ENCODE results near the gene PRMT5.
"Not testable (repeated sequence)": the region's sequence is repeated elsewhere in the genome, so short reads cannot be mapped to it uniquely, and the experiment has no call there.

The PRMT5 gene

DNA sequence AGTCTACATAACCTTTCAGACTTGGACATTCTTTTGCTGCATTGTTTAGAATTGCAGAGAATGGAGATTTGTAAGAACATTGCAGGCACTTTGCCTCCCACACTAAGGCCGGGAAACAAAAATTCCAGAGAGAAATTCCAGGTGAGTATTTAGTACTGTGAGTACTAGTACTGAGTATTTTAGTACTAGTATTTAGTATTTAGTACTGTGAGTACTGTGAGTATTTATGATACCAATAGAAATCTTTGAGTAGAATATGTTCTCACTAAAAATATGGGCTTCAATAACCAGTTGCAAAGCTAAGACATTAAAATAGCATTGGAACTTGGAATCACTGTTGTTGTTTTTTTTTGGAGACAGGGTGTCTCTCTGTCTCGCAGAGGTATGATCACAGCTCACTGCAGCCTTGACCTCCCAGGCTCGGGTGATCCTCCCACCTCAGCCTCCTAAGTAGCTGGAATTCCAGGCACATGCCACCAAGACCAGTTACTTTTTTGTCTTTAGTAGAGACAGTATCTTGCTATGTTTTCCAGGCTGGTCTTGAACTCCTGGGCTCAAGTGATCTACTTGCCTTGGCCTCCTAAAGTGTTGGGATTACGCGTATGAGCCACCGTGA is 33.0 kb upstream of the PRMT5 start:
- no peak for DNase-seq (ENCODE audit: low read depth)
- no peak overlapping the region for H3K4me3 ChIP-seq (ENCODE audit: low read depth, low read length)
- in situ Hi-C loops (cut with HindIII; ENCODE audit: low sequenced_read_pairs): no loop called here
- TF ChIP-seq, protein P1, sequence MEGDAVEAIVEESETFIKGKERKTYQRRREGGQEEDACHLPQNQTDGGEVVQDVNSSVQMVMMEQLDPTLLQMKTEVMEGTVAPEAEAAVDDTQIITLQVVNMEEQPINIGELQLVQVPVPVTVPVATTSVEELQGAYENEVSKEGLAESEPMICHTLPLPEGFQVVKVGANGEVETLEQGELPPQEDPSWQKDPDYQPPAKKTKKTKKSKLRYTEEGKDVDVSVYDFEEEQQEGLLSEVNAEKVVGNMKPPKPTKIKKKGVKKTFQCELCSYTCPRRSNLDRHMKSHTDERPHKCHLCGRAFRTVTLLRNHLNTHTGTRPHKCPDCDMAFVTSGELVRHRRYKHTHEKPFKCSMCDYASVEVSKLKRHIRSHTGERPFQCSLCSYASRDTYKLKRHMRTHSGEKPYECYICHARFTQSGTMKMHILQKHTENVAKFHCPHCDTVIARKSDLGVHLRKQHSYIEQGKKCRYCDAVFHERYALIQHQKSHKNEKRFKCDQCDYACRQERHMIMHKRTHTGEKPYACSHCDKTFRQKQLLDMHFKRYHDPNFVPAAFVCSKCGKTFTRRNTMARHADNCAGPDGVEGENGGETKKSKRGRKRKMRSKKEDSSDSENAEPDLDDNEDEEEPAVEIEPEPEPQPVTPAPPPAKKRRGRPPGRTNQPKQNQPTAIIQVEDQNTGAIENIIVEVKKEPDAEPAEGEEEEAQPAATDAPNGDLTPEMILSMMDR (IDR thresholded peaks at IDR 0.05; ENCODE audit: low read depth, low read length, missing control alignments): no peak

- no peak for DNase-seq (ENCODE audit: low read depth)
- H3K4me3 ChIP-seq (ENCODE audit: low read depth, low read length): peak overlapping the region; percentile 64
- in situ Hi-C loops (cut with HindIII; ENCODE audit: low sequenced_read_pairs): no loop called here
- TF ChIP-seq, protein P1 (IDR thresholded peaks at IDR 0.05; ENCODE audit: low read depth, low read length, missing control alignments): no peak
These were observed 26.8 kb upstream of the PRMT5 start for GRCh38 chr14:22955702-22956569.

GRCh38 chr14:22952418-22952817 is 23.2 kb upstream of the PRMT5 start:
- in situ Hi-C loops (cut with HindIII; ENCODE audit: low sequenced_read_pairs): no loop called here
- TF ChIP-seq, protein P1 (IDR thresholded peaks at IDR 0.05; ENCODE audit: low read depth, low read length, missing control alignments): no peak
- DNase-seq (ENCODE audit: low read depth): no peak
- H3K4me3 ChIP-seq (ENCODE audit: low read depth, low read length): no peak overlapping the region

DNA sequence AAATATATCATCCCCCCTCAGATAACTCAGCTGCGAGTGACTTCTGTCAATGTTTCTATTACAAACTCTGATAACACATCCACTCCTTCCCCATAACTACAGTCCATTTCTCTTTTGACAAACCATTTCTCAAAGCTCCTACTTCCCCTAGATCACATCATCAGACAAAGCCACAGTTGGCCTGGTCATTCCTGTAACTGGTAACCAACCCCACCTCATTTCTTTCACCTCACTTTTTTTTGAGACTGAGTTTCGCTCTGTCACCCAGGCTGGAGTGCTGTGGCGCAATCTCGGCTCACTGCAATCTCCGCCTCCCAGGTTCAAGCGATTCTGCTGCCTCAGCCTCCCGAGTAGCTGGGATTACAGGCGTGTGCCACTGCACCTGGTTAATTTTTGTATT is 22.6 kb upstream of the PRMT5 start:
- in situ Hi-C loops (cut with HindIII; ENCODE audit: low sequenced_read_pairs); DNase-seq (ENCODE audit: low read depth): not testable (repeated sequence)

DNA sequence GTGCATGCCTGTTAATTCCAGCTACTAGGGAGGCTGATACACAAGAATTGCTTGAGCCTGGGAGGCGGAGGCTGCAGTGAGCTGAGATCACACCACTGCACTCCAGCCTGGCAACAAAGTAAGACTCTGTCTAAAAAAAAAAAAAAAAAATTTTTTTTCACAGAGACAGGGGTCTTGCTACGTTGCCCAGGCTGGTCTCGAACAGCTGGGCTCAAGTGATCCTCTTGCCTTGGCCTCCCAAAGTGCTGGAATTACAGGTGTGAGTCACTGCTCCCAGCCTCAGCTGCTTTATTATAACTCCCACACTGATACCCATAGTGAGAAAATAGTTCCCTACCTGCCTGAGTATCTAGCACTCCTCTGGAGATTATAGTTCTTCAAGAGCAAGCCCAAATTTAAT is 16.5 kb upstream of the PRMT5 start:
- DNase-seq (ENCODE audit: low read depth): no peak
- no peak overlapping the region for H3K4me3 ChIP-seq (ENCODE audit: low read depth, low read length)
- TF ChIP-seq, protein P1 (IDR thresholded peaks at IDR 0.05; ENCODE audit: low read depth, low read length, missing control alignments): no peak
- in situ Hi-C loops (cut with HindIII; ENCODE audit: low sequenced_read_pairs): no loop called here

More for the DNA sequence above, 22.6 kb upstream of the PRMT5 start:
- H3K4me3 ChIP-seq (ENCODE audit: low read depth, low read length): not testable (repeated sequence)

DNA sequence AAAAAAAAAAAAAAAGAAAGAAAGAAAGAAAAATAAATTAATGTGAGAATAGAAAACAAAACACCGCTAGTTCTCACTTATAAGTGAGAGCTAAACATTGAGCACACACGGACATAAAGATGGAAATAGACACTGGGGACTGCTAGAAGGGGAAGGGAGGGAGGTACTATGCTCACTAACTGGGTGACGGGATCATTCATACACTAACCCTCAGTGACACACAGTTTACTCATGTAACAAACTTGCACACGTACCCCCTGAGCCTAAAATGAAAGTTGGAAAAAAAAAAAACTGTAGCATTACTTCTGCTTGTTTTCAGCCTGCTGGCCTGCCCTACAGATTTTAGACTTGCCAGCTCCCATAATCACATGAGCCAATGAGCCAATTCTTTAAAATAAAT is 10.5 kb upstream of the PRMT5 start:
- in situ Hi-C loops (cut with HindIII; ENCODE audit: low sequenced_read_pairs): no loop called here
- no peak overlapping the region for H3K4me3 ChIP-seq (ENCODE audit: low read depth, low read length)
- DNase-seq (ENCODE audit: low read depth): no peak
- TF ChIP-seq, protein P1 (IDR thresholded peaks at IDR 0.05; ENCODE audit: low read depth, low read length, missing control alignments): no peak

DNA sequence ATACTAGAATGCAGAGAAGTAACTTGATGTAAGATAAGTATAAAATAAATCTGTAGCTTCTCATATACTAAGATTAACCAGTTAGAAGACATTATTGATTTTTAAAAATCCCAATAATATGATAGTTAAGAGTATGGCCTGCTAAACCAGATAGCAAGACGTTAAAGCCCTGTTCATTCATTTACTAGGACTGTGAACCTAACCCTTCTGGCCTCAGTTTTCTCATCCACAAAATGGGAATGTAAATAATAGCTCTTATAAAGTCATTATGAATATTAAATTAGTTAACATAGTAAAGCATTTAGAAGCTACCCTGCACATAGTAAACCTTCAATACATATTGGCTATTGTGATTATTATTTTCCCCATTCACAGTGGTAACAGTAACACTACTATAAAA is 6.0 kb upstream of the PRMT5 start:
- no peak overlapping the region for H3K4me3 ChIP-seq (ENCODE audit: low read depth, low read length)
- in situ Hi-C loops (cut with HindIII; ENCODE audit: low sequenced_read_pairs): no loop called here
- TF ChIP-seq, protein P1 (IDR thresholded peaks at IDR 0.05; ENCODE audit: low read depth, low read length, missing control alignments): no peak
- no peak for DNase-seq (ENCODE audit: low read depth)

Measured in astrocyte of the cerebellum (primary cell).